ENCODE results near the gene NDUFV3.

Gene NDUFV3

DNA sequence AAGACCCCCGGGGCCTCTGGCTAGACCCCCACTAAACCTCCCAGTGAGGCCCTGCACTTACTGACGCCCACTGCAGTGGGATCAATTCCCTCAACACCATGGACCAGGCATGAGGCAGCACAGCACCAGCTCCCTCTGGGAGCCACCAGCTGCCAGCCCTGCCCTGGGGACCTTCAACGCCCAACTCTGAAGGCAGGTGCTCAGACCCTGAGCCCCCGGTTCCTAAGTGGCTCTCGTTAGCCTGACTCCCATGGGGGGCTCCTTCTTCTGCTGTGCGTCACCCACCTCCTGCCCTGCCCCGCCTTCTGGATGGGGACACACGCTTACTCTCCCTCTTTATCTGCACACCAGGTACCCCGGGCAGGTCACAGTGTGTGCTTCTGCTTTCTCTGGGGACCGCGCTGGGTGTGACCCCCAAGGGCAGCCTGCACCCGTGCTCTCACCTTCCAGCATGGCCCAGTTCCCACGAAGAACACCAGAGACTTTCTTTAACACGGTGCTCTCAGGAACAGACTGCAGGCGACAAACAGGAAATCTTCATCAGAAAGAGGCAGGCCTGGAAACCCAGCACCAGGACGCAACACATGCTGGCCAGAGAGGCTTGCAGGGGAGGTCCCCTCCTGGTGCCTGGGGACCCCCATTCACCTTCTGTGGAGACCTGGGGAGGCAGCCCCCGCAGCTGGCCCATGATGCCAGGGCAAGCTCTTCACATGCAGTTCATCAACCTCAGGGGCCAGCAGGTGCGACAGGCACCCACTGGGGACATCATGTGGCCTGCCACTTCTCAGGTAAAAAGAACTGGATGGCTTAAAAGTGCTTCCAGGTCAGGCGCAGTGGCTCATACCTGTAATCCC, 41.1 kb upstream of the NDUFV3 start:
- no peak overlapping the region for H2BK15ac ChIP-seq (ENCODE audit: low read length)
- no peak overlapping the region for H3K27ac ChIP-seq (replicated peaks; ENCODE audit: low read length)
- no peak overlapping the region for H3K18ac ChIP-seq (ENCODE audit: low read length)
- no peak overlapping the region for H3K4me2 ChIP-seq (ENCODE audit: insufficient read depth, low read length, poor library complexity, severe bottlenecking)
- no peaks in the 10 kb centered on the region for H3K27me3 ChIP-seq (ENCODE audit: control insufficient read depth in 3 of 3, insufficient read depth in 3 of 3, low read depth in 1 of 3, low read length in 3 of 3)
- no peak overlapping the region for H2BK120ac ChIP-seq (ENCODE audit: low read depth, low read length)
- no peak overlapping the region for H4K8ac ChIP-seq (ENCODE audit: low read depth, low read length)
- no peak for DNase-seq (ENCODE audit: low spot score)
- H3K23ac ChIP-seq (ENCODE audit: low read depth, low read length, poor library complexity) = no peak overlapping the region
- H2BK12ac ChIP-seq (ENCODE audit: low read length) = no peak overlapping the region
- H2AK5ac ChIP-seq (ENCODE audit: low read depth, low read length) = no peak overlapping the region
- H3K14ac ChIP-seq (ENCODE audit: low read length) = no peak overlapping the region
- WGBS, 2 donors (ENCODE audit: extremely low coverage in 2 of 2, insufficient read length in 2 of 2, insufficient replicate concordance in 1 of 2) = no CpG with 5 or more reads among the region's 19 CpGs
- H3K9me3 ChIP-seq (replicated peaks in 1 of 2; ENCODE audit: control insufficient read depth in 2 of 2, insufficient read depth in 1 of 2, low read depth in 1 of 2, low read length in 2 of 2) = peaks cover 0 to 2% of the 10 kb centered on the region in 2 donors
- H3K4me1 ChIP-seq (ENCODE audit: control insufficient read depth in 2 of 2, insufficient read depth in 1 of 2, low read depth in 1 of 2, low read length in 2 of 2) = no peaks in the 10 kb centered on the region
- no peak overlapping the region for H2AFZ ChIP-seq (ENCODE audit: low read length)
- H3K36me3 ChIP-seq (replicated peaks in 1 of 2; ENCODE audit: control insufficient read depth in 2 of 2, insufficient read depth in 2 of 2, low read length in 2 of 2) = peaks cover 64 to 92% of the 10 kb centered on the region in 2 donors
- no peak overlapping the region for H4K91ac ChIP-seq (ENCODE audit: low read depth, low read length, poor library complexity)
- H3K9ac ChIP-seq (ENCODE audit: low read depth, low read length, poor library complexity) = no peak overlapping the region
- H3K4me3 ChIP-seq (ENCODE audit: low read length in 2 of 2) = no peak overlapping the region
- H2BK5ac ChIP-seq (ENCODE audit: low read length) = no peak overlapping the region
- no peak overlapping the region for H3K4ac ChIP-seq (ENCODE audit: low read length)
- H3K79me1 ChIP-seq (ENCODE audit: low read depth, low read length) = peaks cover 12% of the 10 kb centered on the region

- peak overlapping the region; percentile 44 for H3K9ac ChIP-seq (ENCODE audit: low read depth, low read length, poor library complexity)
- H3K14ac ChIP-seq (ENCODE audit: low read length) = no peak overlapping the region
- H3K4me1 ChIP-seq (ENCODE audit: control insufficient read depth in 2 of 2, insufficient read depth in 1 of 2, low read depth in 1 of 2, low read length in 2 of 2) = no peaks in the 10 kb centered on the region
- WGBS, 2 donors (ENCODE audit: extremely low coverage in 2 of 2, insufficient read length in 2 of 2, insufficient replicate concordance in 1 of 2) = no CpG with 5 or more reads among the region's 20 CpGs
- H2AFZ ChIP-seq (ENCODE audit: low read length) = no peak overlapping the region
- peaks cover 10% of the 10 kb centered on the region for H3K79me1 ChIP-seq (ENCODE audit: low read depth, low read length)
- H3K4me3 ChIP-seq (ENCODE audit: low read length in 2 of 2) = no peak overlapping the region
- peaks cover 63 to 92% of the 10 kb centered on the region in 2 donors for H3K36me3 ChIP-seq (replicated peaks in 1 of 2; ENCODE audit: control insufficient read depth in 2 of 2, insufficient read depth in 2 of 2, low read length in 2 of 2)
- DNase-seq (ENCODE audit: low spot score) = no peak
- no peak overlapping the region for H2BK5ac ChIP-seq (ENCODE audit: low read length)
- H3K9me3 ChIP-seq (replicated peaks in 1 of 2; ENCODE audit: control insufficient read depth in 2 of 2, insufficient read depth in 1 of 2, low read depth in 1 of 2, low read length in 2 of 2) = peaks cover 0 to 2% of the 10 kb centered on the region in 2 donors
- H2BK15ac ChIP-seq (ENCODE audit: low read length) = no peak overlapping the region
- no peak overlapping the region for H3K27ac ChIP-seq (replicated peaks; ENCODE audit: low read length)
- H2AK5ac ChIP-seq (ENCODE audit: low read depth, low read length) = no peak overlapping the region
- H3K23ac ChIP-seq (ENCODE audit: low read depth, low read length, poor library complexity) = peak overlapping the region; percentile 89
- no peak overlapping the region for H4K8ac ChIP-seq (ENCODE audit: low read depth, low read length)
- H3K27me3 ChIP-seq (ENCODE audit: control insufficient read depth in 3 of 3, insufficient read depth in 3 of 3, low read depth in 1 of 3, low read length in 3 of 3) = no peaks in the 10 kb centered on the region
- H4K91ac ChIP-seq (ENCODE audit: low read depth, low read length, poor library complexity) = no peak overlapping the region
- no peak overlapping the region for H2BK120ac ChIP-seq (ENCODE audit: low read depth, low read length)
- H3K18ac ChIP-seq (ENCODE audit: low read length) = no peak overlapping the region
- H2BK12ac ChIP-seq (ENCODE audit: low read length) = no peak overlapping the region
- no peak overlapping the region for H3K4ac ChIP-seq (ENCODE audit: low read length)
- H3K4me2 ChIP-seq (ENCODE audit: insufficient read depth, low read length, poor library complexity, severe bottlenecking) = no peak overlapping the region
Measured at GRCh38 chr21:42852925-42853570, 40.1 kb upstream of the NDUFV3 start.

DNA sequence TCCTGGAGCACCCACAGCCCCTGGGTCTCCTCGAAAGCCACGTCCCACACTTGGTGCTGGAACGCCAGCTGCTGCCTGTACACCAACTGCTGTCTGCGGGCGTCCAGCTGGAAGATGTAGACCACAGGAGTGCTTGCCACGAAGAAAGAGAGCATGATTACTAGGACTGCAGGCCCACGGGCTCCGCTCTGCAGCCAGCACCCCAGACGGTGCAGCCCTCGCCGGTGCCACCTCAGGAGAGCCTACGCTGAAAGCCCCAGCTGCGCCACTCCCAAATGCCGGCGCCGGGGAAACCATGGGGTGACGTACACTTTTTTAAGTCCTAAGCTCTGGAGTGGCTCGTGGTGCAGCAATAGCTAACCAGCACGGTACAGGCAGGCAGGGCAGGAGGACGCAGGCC, 39.5 kb upstream of the NDUFV3 start:
- peaks cover 0 to 2% of the 10 kb centered on the region in 2 donors for H3K9me3 ChIP-seq (replicated peaks in 1 of 2; ENCODE audit: control insufficient read depth in 2 of 2, insufficient read depth in 1 of 2, low read depth in 1 of 2, low read length in 2 of 2)
- peak overlapping the region; percentile 75 for H3K23ac ChIP-seq (ENCODE audit: low read depth, low read length, poor library complexity)
- no peak overlapping the region for H2AK5ac ChIP-seq (ENCODE audit: low read depth, low read length)
- no peak for DNase-seq (ENCODE audit: low spot score)
- no peak overlapping the region for H3K14ac ChIP-seq (ENCODE audit: low read length)
- H3K4me3 ChIP-seq (ENCODE audit: low read length in 2 of 2) = no peak overlapping the region
- no peak overlapping the region for H2AFZ ChIP-seq (ENCODE audit: low read length)
- no peaks in the 10 kb centered on the region for H3K4me1 ChIP-seq (ENCODE audit: control insufficient read depth in 2 of 2, insufficient read depth in 1 of 2, low read depth in 1 of 2, low read length in 2 of 2)
- no peak overlapping the region for H3K4ac ChIP-seq (ENCODE audit: low read length)
- H4K91ac ChIP-seq (ENCODE audit: low read depth, low read length, poor library complexity) = no peak overlapping the region
- H2BK5ac ChIP-seq (ENCODE audit: low read length) = peak overlapping the region; percentile 39
- H3K9ac ChIP-seq (ENCODE audit: low read depth, low read length, poor library complexity) = no peak overlapping the region
- no CpG with 5 or more reads among the region's 20 CpGs for WGBS, 2 donors (ENCODE audit: extremely low coverage in 2 of 2, insufficient read length in 2 of 2, insufficient replicate concordance in 1 of 2)
- H4K8ac ChIP-seq (ENCODE audit: low read depth, low read length) = no peak overlapping the region
- peaks cover 64 to 97% of the 10 kb centered on the region in 2 donors for H3K36me3 ChIP-seq (replicated peaks in 1 of 2; ENCODE audit: control insufficient read depth in 2 of 2, insufficient read depth in 2 of 2, low read length in 2 of 2)
- no peak overlapping the region for H3K18ac ChIP-seq (ENCODE audit: low read length)
- no peak overlapping the region for H2BK15ac ChIP-seq (ENCODE audit: low read length)
- no peak overlapping the region for H3K4me2 ChIP-seq (ENCODE audit: insufficient read depth, low read length, poor library complexity, severe bottlenecking)
- no peak overlapping the region for H3K27ac ChIP-seq (replicated peaks; ENCODE audit: low read length)
- H3K27me3 ChIP-seq (ENCODE audit: control insufficient read depth in 3 of 3, insufficient read depth in 3 of 3, low read depth in 1 of 3, low read length in 3 of 3) = no peaks in the 10 kb centered on the region
- no peak overlapping the region for H2BK12ac ChIP-seq (ENCODE audit: low read length)
- H2BK120ac ChIP-seq (ENCODE audit: low read depth, low read length) = no peak overlapping the region
- H3K79me1 ChIP-seq (ENCODE audit: low read depth, low read length) = peaks cover 8% of the 10 kb centered on the region
